Anterior cingulate cortex (tissue), 58 donors: ENCODE data around the gene SCAMP3.

Source experiments
- DNase-seq, 58 donors: peaks; one replicate each; lab custom pipeline; 2025; lab: John Stamatoyannopoulos, UW

SCAMP3 gene

GRCh38 chr1:155286544-155286943, 24.4 kb upstream of the SCAMP3 start:
- DNase-seq, result no peak

- DNase-seq, result no peak
These were observed 23.5 kb upstream of the SCAMP3 start for GRCh38 chr1:155285631-155286044.

GRCh38 chr1:155285063-155285462, 22.9 kb upstream of the SCAMP3 start:
- no peak for DNase-seq

GRCh38 chr1:155284476-155284875, 22.3 kb upstream of the SCAMP3 start:
- DNase-seq, result no peak

GRCh38 chr1:155282488-155283091, 20.4 kb upstream of the SCAMP3 start:
- DNase-seq, result no peak

- peak in 3 of 58 donors; percentile 1 to 15 (median 15) for DNase-seq
These were observed 17.1 kb upstream of the SCAMP3 start for GRCh38 chr1:155279268-155279667.

- peak in 5 of 58 donors; percentile 15 to 43 (median 22) for DNase-seq
These were observed 16.6 kb upstream of the SCAMP3 start for GRCh38 chr1:155278689-155279160.

GRCh38 chr1:155277902-155278688, 15.9 kb upstream of the SCAMP3 start:
- peak in 23 of 58 donors; percentile 7 to 55 (median 31) for DNase-seq

GRCh38 chr1:155277070-155277901, 15.1 kb upstream of the SCAMP3 start, which contains the start of gene HCN3:
Gene HCN3, plus strand, starts transcription at chr1:155277463. Its CDS starts 128 bp downstream, at chr1:155277591.
- peak; percentile 54 to 99 (median 94) for DNase-seq

- DNase-seq, result peak; percentile 34 to 96 (median 88)
These were observed 11.4 kb upstream of the SCAMP3 start, which contains the start of gene CLK2 for GRCh38 chr1:155273343-155274245. Gene CLK2, minus strand, starts transcription at chr1:155273504. Its CDS starts 2,527 bp downstream, at chr1:155270977.

GRCh38 chr1:155272466-155273342, 10.5 kb upstream of the SCAMP3 start:
- peak in 13 of 58 donors; percentile 55 to 81 (median 73) for DNase-seq

GRCh38 chr1:155269381-155269780, 7.2 kb upstream of the SCAMP3 start:
- no peak for DNase-seq

GRCh38 chr1:155268630-155269029, 6.5 kb upstream of the SCAMP3 start:
- DNase-seq, result no peak

GRCh38 chr1:155267373-155267772, 5.2 kb upstream of the SCAMP3 start:
- DNase-seq, result no peak

GRCh38 chr1:155266553-155266952, 4.4 kb upstream of the SCAMP3 start:
- no peak for DNase-seq

GRCh38 chr1:155263067-155263466, 907 bp upstream of the SCAMP3 start:
- no peak for DNase-seq

- DNase-seq, result no peak
These were observed 688 bp downstream of the SCAMP3 start for GRCh38 chr1:155261493-155261851.

GRCh38 chr1:155260276-155260675, 1.9 kb downstream of the SCAMP3 start:
- no peak for DNase-seq
